Neural cell (in vitro differentiated cells): ENCODE results near the gene SHBG.
A peak's percentile ranks its signal among the peaks of the same experiment; 100 is the strongest.

Experiments
- EP300 ChIP-seq: fragments of 450-650 bp; conservative IDR thresholded peaks from 2 replicates; pipeline ENCODE4 v1.6.1; 2014; ENCODE audit warnings: antibody characterized with exemption, mild to moderate bottlenecking, moderate library complexity; ENCODE audit not compliant: poor library complexity, severe bottlenecking
- EZH2 ChIP-seq: fragments of 200-600, 300-800 bp; shearing (Covaris generic), sonication (generic); IDR thresholded peaks from 2 replicates; pipeline ENCODE4 v1.6.1; 2014; ENCODE audit warnings: antibody characterized with exemption, low read length, borderline replicate concordance, mild to moderate bottlenecking; ENCODE audit not compliant: insufficient read depth, poor library complexity, severe bottlenecking
- POLR2AphosphoS5 ChIP-seq: IDR thresholded peaks from 2 replicates; pipeline ENCODE4 v1.6.1; 2012
- RAD21 ChIP-seq: fragments of 450-650 bp; conservative IDR thresholded peaks from 2 replicates; pipeline ENCODE4 v1.6.1; 2014; ENCODE audit warnings: antibody characterized with exemption, mild to moderate bottlenecking, moderate library complexity
- REST ChIP-seq: IDR thresholded peaks from 2 replicates; pipeline ENCODE4 v1.6.1; 2012; ENCODE audit warnings: borderline replicate concordance
- TF ChIP-seq, protein P1 (sequence below): fragments of 450-650 bp; IDR thresholded peaks from 2 replicates; pipeline ENCODE4 v1.5.1; 2014; ENCODE audit warnings: antibody characterized with exemption, mild to moderate bottlenecking, moderate library complexity; ENCODE audit not compliant: poor library complexity, severe bottlenecking

- TF ChIP-seq, protein P1, sequence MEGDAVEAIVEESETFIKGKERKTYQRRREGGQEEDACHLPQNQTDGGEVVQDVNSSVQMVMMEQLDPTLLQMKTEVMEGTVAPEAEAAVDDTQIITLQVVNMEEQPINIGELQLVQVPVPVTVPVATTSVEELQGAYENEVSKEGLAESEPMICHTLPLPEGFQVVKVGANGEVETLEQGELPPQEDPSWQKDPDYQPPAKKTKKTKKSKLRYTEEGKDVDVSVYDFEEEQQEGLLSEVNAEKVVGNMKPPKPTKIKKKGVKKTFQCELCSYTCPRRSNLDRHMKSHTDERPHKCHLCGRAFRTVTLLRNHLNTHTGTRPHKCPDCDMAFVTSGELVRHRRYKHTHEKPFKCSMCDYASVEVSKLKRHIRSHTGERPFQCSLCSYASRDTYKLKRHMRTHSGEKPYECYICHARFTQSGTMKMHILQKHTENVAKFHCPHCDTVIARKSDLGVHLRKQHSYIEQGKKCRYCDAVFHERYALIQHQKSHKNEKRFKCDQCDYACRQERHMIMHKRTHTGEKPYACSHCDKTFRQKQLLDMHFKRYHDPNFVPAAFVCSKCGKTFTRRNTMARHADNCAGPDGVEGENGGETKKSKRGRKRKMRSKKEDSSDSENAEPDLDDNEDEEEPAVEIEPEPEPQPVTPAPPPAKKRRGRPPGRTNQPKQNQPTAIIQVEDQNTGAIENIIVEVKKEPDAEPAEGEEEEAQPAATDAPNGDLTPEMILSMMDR = peak; percentile 27
- TF ChIP-seq EZH2 = no peak
- no peak for TF ChIP-seq REST
- TF ChIP-seq POLR2AphosphoS5 = no peak
- TF ChIP-seq RAD21 = no peak
- no peak for TF ChIP-seq EP300
These were observed 43.3 kb downstream of the SHBG start for GRCh38 chr17:7673239-7673638.
